Spleen (tissue), 7 donors: ENCODE measurements around the gene GALNT18.

Source experiments
- POLR2A ChIP-seq, 3 donors: fragments of 450-650 bp; IDR thresholded peaks; one replicate each; pipeline ENCODE4 v1.5.1; 2017; ENCODE audit warnings: antibody characterized with exemption in 3 of 3, mild to moderate bottlenecking in 1 of 3
- POLR2AphosphoS5 ChIP-seq, 3 donors: sonication (generic); formaldehyde crosslinking; IDR thresholded peaks; one replicate each; pipeline ENCODE4 v1.5.1; 2017; ENCODE audit warnings: antibody characterized with exemption in 3 of 3
- TF ChIP-seq, protein P1 (sequence below), 11 experiments: fragments of 200-600 bp in 7 of 11; fragments of 450-650 bp in 4 of 11; sonication (generic) in 4 of 11; IDR thresholded peaks in 8 of 11; conservative IDR thresholded peaks in 3 of 11; 1 replicate in 7 of 11; 2 replicates in 4 of 11; pipeline versions ENCODE4 v1.4.0 to v1.8.0; 2016 to 2021; ENCODE audit warnings: antibody characterized with exemption in 11 of 11, inconsistent platforms in 4 of 11, mild to moderate bottlenecking in 1 of 11
- donor health status: DM: no; HTN: no; CAD: no; lungs with moderate emphysema.
- donor health status: DM: no; HTN: no; CAD: no.
- donor health status: DM: no; HTN: no; CAD: no.

DNA sequence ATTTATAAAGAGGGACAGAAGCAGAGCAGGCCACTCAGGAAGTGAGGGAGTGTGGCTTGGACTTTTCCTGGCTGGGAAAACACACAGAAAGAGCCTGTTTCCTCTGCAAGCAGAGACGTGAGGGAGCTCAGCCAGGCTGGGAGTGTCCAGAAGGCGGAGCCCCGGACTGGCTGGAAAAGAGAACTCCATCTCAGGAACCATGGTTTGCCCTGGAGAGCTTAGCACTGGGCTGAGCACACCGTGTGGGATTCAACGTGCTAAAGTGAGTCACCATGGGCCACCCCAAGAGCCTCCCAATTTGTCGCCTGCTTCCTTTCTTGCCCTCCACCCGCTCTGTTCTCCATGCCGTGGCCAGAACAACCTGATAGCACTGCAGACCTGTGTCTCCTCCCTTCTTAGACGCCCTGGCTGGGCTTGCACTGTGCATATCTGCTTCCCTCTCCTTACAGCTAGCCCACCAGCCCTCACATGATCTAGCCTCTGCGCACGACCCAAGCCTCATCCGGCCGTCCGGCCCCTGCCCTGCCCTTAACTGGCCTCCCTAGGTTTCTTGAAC is 51.8 kb downstream of the GALNT18 start:
- TF ChIP-seq, protein P1, sequence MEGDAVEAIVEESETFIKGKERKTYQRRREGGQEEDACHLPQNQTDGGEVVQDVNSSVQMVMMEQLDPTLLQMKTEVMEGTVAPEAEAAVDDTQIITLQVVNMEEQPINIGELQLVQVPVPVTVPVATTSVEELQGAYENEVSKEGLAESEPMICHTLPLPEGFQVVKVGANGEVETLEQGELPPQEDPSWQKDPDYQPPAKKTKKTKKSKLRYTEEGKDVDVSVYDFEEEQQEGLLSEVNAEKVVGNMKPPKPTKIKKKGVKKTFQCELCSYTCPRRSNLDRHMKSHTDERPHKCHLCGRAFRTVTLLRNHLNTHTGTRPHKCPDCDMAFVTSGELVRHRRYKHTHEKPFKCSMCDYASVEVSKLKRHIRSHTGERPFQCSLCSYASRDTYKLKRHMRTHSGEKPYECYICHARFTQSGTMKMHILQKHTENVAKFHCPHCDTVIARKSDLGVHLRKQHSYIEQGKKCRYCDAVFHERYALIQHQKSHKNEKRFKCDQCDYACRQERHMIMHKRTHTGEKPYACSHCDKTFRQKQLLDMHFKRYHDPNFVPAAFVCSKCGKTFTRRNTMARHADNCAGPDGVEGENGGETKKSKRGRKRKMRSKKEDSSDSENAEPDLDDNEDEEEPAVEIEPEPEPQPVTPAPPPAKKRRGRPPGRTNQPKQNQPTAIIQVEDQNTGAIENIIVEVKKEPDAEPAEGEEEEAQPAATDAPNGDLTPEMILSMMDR (IDR thresholded peaks at IDR 0.05 in 8 of 11, conservative IDR thresholded peaks at IDR 0.05 in 3 of 11) = peak in 1 of 11 experiments; percentile 7
- no peak for TF ChIP-seq POLR2A (IDR thresholded peaks at IDR 0.05)
- peak in 2 of 3 donors; percentile 40 to 53 for TF ChIP-seq POLR2AphosphoS5 (IDR thresholded peaks at IDR 0.05)
